ENCODE results near the gene NPPA.
"Not testable (repeated sequence)": the region's sequence is repeated elsewhere in the genome, so short reads cannot be mapped to it uniquely, and the experiment has no call there.

The NPPA gene

DNA sequence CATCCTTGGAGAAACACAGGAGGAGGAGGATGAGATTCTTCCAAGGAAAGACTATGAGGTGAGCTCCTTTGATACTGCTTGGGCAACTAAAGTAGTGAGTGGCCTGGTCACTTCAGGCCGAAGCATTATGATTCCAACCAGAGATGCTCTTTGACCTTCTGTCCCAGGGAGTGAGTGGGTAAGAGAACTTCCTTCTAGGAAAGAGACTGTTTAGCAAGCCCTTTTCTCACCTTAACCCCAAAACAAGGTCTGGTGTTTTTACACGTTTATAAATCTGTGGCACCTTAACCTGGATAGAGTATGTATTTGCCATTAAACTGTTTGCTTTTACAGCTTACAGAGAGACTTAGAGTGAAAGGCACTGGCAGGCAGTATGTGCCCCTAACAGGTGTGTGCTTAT lies 40.5 kb downstream of the NPPA start:
- DNase-seq (ENCODE audit: low read depth): no peak

- DNase-seq (ENCODE audit: low read depth): no peak
Observed at GRCh38 chr1:11806307-11806936, 41.2 kb downstream of the NPPA start.

DNA sequence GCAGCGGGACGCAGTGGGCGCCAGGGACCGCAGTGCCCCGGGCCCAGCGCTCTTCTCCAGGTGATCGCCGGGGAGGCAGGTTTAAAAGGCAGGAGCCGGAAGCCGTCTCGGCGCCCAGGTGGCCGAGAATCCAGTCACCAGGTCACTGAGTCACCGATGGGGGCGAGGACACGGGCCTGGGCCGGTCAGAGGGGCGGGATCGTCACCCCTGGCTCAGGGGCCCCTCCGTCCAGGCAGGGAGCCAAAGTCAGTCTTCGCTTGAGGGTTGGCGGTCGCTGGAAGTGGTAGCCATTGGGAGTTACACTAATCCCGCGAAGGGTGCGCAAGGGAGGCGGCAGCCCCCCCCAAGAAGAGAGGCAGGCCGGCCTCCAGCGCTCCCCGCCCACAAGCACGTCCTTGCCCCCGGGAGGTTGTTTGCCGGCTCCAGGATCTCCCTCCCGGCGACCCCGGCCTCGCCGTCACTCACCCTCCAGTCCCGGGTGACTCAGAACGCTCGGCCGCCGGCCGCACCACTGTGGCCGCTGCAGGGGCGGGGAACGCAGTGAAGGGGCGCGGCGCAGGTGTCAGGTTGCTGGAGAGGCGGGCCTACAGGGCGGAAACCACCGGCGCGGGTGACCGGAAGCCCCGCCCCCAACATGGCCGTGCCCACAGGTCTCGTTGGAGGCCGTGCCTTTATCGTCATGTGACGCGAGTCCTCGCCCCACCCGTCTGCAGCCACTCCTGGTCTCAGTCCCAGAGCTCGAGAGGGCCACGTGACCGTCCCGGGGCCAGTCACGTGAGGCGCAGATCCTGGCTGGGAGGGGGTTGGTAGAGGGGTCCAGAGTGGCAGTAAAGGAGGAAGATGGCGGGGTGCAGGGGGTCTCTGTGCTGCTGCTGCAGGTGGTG lies 41.9 kb downstream of the NPPA start, which contains the start of the genes CLCN6 and MTHFR:
TSS of gene CLCN6 (plus strand) at position 770 of the 885 bp plus-strand sequence. CDS start at position 842, 72 bp downstream.
TSS of gene MTHFR (minus strand) at position 543 of the 885 bp plus-strand sequence. CDS start 2,848 bp downstream, outside the sequence.
- peak; percentile 97 for DNase-seq (ENCODE audit: low read depth)

- DNase-seq (ENCODE audit: low read depth): peak; percentile 15
Observed at GRCh38 chr1:11804666-11805421, 42.7 kb downstream of the NPPA start.

- DNase-seq (ENCODE audit: low read depth): not testable (repeated sequence)
Observed at GRCh38 chr1:11803924-11804665, 43.5 kb downstream of the NPPA start.

DNA sequence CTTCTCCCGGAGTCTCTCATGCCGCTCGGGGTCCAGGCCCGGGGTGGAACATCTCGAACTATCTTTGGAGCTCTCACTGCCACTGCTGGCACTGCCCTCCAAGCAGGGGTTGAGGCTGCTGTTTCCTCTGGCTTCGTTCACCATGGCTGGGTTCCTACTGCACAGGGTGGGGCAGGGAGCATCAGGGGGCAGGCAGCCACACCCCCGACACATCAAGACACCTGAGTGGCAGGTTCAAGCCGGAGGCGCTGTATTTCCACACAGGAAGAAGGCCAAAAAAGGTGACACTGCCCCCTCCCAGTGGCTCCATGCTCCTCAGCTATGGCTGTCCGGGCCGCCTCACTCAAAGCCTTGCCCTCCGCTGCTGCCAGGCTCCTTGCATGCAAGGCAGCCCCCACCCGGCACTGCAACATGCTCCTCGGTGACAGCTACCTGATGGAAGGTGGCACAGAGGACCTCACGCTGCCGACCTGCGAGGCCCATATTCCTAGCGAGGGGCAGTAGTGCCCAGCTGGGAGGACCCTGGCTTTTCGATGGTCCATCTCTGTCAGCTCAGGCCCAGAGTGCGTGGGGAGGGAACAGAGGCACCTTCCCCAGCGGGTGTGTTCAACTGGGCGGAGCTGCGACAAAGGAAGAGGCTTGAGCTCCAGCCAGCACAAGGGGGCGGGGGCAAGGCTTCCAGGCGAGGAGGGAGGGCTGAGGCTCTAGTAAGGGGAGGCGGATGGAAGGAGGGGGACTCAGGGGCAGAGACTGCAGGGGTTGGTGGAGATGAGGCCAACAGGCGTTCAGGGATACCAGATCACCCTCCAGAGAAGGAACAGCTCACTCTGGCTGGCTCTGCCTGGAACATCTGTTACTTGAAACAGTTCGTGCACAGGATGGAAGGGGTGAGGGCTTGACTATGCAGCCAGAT lies 44.4 kb downstream of the NPPA start:
- peak; percentile 60 for DNase-seq (ENCODE audit: low read depth)

DNA sequence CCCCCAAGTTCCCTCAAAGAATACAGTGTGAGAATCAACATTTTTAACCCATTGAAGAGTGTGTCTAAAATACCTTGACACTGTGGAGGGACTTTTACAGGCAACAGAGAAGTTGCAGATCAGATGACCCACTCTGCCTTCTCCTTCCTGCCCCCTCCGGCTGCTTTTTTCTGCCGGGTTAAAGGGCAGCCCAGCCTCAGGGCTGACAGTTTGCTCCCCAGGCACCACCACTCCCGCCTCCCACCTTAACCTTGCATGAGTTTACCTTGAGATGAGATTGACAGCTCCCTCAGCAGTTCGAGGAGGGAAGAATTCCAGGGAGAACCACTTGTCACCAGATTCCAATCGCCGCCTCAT lies 45.0 kb downstream of the NPPA start:
- no peak for DNase-seq (ENCODE audit: low read depth)

GRCh38 chr1:11800756-11801433 lies 46.7 kb downstream of the NPPA start:
- DNase-seq (ENCODE audit: low read depth): no peak

- DNase-seq (ENCODE audit: low read depth): no peak
Observed at GRCh38 chr1:11800391-11800755, 47.2 kb downstream of the NPPA start.

GRCh38 chr1:11799896-11800295 lies 47.7 kb downstream of the NPPA start:
- DNase-seq (ENCODE audit: low read depth): no peak

DNA sequence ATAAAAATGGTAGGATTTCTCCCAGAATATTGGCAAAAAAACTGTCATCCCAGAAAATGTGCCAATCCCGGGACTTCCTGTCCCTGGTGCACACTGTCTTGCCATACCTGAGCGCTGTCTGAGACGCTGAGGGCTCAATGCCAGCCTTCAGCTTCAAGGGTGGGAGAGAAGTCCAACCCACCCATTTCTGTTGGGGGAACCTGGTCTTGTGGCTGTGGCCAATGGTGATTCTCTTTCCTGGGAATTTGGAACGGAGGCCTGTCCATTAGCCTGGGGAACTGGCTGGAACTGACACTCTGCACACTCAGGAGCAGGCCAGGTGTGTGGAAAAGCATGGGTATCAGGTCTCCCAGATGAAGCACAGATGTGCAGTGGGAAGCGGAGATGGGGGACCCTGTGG lies 48.5 kb downstream of the NPPA start:
- DNase-seq (ENCODE audit: low read depth): no peak

- no peak for DNase-seq (ENCODE audit: low read depth)
Observed at GRCh38 chr1:11797525-11798216, 49.9 kb downstream of the NPPA start.

DNA sequence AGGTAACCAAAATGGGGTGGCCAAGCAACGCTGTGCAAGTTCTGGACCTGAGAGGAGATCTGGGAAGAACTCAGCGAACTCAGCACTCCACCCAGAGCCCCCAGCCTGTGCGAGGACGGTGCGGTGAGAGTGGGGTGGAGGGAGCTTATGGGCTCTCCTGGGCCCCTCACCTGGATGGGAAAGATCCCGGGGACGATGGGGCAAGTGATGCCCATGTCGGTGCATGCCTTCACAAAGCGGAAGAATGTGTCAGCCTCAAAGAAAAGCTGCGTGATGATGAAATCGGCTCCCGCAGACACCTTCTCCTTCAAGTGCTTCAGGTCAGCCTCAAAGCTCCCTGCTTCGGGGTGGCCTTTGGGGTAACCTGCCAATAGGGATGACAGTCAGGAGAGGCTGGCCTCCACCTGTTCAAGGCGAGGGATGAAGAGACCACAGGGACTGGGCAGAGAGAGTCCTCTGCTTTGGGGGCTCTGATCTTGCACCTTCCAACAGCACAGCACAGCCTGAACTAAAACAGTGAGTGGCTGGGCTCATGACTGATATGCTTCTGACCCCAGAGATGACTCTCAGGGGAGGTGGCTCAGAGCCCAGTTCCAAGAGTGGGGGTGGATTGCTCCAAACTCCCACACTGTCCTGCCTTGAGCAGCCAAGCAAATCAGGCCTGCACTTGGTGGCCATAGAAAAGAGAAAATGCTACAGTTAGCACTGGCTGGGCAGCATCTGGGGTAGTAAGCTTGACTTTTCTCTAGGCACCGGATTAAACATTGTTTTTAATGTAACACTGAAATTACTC lies 51.4 kb downstream of the NPPA start:
- no peak for DNase-seq (ENCODE audit: low read depth)
